HK-2 (cell line): ENCODE results near the gene ZFPM1.

Source experiments
- DNase-seq: peaks from one replicate; pipeline ENCODE4 v3.0.0-alpha.2; 2018; ENCODE audit not compliant: unreplicated experiment

ZFPM1 gene

DNA sequence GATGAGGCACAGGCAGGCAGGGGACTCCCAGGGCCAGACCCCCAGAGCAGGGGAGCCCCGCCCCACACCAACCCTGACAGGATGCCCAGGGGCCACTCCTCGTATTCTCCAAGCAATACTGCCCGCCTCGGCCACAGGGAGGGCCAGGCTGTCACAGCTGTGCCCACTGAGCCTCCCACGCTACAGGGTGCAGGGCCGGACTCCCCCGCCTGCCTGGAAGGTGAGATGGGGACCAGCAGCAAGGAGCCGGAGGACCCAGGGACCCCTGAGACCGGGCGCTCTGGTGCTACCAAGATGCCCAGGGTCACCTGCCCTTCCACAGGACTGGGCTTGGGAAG, 18.8 kb upstream of the ZFPM1 start:
- no peak for DNase-seq

DNA sequence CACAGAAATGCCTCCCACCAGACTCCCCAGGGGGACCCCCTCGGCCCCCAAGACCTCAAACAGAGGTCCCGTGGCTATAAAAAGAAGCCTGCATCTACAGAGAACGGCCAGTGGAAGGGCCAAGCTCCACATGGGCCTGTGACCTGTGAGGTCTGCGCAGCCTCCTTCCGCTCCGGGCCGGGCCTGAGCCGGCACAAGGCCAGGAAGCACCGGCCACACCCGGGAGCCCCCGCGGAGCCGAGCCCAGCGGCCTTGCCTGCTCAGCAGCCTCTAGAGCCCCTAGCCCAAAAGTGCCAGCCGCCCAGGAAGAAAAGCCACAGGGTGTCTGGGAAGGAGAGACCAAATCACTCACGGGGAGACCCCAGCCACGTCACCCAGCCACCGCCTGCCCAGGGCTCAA, 18.3 kb upstream of the ZFPM1 start:
- DNase-seq = no peak

DNA sequence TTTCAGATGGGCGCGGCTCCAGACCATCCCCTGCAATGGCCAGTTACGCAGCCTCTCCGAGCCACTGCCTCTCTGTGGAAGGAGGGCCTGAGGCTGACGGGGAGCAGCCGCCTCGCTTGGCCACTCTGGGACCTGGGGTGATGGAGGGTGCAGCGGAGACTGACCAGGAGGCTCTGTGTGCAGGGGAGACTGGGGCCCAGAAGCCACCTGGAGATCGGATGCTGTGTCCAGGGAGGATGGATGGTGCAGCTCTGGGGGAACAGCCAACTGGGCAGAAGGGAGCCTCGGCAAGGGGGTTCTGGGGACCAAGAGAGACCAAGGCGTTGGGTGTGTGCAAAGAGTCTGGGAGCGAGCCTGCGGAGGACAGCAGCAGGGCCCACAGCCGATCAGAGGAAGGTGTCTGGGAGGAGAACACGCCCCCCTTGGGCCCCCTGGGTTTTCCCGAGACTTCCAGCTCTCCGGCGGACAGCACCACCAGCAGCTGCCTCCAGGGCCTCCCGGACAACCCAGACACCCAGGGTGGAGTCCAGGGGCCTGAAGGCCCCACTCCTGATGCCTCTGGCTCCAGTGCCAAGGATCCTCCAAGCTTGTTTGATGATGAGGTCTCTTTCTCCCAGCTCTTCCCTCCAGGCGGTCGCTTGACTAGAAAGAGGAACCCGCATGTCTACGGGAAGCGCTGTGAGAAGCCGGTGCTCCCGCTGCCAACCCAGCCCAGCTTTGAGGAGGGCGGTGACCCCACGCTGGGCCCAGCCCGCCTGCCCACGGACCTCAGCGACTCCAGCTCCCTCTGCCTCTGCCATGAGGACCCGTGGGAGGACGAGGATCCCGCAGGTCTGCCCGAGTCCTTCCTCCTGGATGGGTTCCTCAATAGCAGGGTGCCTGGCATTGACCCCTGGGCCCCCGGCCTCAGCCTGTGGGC, 17.4 kb upstream of the ZFPM1 start:
- no peak for DNase-seq

DNA sequence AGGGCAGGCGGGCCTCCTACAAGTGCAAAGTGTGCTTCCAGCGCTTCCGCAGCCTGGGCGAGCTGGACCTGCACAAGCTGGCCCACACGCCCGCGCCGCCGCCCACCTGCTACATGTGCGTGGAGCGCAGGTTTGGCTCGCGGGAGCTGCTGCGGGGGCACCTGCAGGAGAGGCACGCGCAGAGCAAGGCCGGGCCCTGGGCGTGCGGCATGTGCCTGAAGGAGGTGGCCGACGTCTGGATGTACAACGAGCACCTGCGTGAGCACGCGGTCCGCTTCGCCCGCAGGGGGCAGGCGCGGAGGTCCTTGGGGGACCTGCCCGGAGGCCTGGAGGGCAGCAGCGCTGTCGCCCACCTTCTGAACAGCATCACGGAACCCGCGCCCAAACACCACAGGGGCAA, 16.3 kb upstream of the ZFPM1 start:
- no peak for DNase-seq

DNA sequence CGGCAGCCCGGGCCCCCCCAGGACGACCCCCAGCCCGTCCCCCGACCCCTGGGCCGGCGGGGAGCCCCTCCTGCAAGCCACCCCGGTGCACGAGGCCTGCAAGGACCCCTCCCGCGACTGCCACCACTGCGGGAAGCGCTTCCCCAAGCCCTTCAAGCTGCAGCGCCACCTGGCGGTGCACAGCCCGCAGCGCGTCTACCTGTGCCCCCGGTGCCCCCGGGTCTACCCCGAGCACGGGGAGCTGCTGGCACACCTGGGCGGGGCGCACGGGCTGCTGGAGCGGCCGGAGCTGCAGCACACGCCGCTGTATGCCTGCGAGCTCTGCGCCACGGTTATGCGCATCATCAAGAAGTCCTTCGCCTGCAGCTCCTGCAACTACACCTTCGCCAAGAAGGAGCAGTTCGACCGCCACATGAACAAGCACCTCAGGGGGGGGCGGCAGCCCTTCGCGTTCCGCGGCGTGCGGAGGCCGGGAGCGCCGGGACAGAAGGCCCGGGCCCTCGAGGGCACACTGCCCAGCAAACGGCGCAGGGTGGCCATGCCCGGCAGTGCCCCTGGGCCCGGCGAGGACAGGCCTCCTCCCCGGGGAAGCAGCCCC, 15.6 kb upstream of the ZFPM1 start:
- DNase-seq = peak; percentile 59

DNA sequence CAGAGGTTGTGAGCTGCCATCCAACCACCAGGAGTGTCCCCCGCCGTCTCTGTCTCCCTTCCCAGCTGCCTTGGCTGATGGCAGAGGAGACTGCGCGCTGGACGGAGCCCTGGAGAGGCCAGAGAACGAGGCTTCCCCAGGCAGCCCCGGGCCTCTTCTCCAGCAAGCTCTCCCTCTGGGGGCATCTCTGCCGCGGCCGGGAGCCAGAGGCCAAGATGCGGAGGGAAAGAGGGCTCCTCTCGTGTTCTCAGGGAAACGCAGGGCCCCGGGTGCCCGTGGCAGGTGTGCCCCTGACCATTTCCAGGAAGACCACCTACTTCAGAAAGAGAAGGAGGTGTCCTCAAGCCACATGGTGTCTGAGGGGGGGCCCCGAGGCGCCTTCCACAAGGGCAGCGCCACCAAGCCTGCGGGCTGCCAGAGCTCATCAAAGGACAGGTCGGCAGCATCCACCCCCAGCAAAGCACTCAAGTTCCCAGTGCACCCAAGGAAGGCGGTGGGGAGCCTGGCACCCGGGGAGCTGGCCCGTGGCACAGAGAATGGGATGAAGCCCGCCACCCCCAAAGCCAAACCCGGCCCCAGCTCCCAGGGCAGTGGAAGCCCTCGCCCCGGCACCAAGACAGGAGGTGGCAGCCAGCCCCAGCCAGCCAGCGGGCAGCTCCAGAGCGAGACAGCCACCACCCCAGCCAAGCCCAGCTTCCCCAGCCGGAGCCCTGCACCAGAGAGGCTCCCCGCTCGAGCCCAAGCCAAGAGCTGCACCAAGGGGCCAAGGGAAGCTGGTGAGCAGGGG, 14.8 kb upstream of the ZFPM1 start:
- DNase-seq = no peak

DNA sequence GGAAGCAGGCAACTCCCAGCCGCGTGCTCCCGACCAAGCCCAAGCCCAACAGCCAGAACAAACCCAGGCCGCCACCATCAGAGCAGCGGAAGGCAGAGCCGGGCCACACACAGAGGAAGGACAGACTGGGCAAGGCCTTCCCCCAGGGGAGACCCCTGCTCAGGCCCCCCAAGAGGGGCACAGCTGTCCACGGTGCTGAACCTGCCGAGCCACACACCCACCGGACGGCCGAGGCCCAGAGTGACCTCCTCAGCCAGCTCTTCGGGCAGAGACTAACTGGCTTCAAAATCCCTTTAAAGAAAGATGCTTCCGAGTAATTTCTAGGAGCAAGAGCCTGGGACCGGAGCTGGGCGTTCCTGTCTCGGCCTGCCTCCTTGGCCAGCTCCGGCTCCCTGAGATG, 14.1 kb upstream of the ZFPM1 start:
- no peak for DNase-seq

DNA sequence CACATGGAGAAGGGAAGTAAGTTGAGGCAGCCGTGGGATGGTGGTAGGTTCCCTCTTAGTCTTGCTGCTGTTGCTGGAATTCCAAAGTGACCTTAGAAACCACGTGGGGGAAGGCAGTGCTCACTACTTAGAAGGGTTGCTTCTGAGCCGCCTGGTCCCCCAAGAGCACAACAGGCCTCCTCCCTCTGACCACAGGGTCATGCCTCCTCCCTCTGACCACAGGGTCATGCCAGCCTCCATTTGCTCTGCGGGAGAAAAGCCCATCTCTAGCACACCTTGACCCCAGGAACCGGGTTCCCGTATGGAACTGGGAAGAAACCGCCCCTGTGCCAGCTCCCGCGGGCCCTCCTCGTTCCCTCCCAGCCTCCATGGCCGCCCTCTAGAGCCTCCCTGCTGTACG, 13.4 kb upstream of the ZFPM1 start:
- no peak for DNase-seq

DNA sequence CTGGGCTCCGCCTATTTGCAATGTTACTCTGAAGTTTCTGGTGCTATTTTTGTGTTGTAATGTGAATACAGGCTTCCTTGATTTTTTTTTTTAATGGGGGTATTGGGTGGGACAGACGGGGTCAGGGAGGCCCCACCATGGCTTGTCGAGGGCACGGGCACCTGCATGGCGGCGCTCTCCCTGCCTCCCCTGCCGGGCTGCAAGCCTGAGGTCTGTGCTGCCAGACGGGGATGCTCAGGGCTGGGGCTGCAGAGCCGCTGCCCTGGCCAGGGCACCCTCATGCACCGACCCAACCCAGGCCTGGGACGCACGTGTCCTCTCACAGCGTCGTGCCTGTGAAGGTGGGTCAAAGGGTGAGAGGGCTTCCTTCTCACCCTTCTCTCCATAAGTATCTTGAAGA, 13.0 kb upstream of the ZFPM1 start:
- DNase-seq = no peak

DNA sequence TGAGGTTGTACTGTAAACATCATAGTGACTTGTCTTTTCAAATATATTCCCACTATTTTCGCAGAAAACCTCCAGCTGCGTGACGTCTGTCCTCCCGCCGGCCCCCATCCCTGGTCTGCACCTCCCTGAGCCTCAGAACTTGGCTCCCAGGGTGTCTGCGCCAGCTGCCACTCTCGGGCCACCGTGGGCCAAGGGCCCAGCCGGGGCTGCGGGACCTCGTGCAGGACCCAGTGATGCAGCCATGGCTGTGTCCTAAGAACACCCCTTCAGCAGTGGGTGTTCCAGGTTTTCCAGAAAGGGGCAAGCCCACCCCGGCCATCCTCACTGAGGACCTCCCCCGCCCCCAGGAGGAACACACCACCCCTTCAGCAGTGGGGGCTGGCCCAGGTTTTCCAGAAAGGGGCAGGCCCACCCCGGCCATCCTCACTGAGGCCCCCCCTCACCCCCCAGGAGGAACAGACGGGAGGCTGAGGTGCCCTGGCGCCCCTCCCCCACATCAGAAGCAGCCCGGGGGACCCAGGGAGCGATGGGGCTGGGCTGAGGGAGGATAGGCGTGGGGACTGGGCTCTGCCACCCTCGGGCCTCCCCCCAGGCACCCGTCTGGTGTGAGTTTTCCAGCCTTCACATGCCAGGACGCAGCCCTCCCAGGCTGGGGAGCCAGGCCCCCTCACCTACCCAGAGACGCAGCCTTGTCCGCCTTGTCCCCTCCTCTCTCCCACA, 12.2 kb upstream of the ZFPM1 start:
- no peak for DNase-seq

DNA sequence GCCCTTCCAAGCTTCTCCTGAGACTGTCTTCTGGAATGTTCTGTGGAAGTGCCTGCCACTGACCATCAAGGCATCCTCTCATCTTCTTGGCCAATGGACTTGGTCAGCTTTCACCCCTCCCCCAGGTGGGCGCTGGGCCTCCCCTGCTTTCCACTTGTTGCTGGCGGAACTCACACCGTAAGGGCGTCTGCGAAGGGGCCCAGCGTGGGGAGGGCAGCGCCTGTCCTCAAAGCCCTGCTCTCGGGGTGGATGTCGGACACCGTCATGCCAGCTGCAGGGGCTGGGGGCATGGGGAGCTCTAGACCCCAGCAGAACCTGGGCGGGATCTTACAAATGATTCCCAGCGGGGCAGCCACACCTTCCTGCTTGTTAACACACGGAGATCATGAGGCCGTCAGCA, 11.6 kb upstream of the ZFPM1 start:
- no peak for DNase-seq

DNA sequence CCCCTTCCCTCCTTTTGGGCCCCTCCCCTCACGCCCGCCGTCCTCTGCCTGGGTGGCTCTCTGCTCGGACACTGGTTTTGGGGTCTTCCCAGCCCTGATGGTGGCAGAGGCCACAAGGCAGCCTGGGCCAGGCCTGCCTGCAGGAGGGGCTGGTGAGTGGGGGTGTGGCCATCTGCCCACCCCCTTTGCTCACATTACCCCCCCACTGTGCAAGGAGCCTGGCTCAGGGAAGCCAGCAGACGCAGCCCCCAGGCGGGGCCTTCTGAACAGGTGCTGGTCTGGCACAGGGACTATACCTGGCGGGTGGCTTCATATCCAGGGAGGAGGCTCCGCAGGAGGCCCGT, 10.7 kb upstream of the ZFPM1 start:
- DNase-seq = no peak

DNA sequence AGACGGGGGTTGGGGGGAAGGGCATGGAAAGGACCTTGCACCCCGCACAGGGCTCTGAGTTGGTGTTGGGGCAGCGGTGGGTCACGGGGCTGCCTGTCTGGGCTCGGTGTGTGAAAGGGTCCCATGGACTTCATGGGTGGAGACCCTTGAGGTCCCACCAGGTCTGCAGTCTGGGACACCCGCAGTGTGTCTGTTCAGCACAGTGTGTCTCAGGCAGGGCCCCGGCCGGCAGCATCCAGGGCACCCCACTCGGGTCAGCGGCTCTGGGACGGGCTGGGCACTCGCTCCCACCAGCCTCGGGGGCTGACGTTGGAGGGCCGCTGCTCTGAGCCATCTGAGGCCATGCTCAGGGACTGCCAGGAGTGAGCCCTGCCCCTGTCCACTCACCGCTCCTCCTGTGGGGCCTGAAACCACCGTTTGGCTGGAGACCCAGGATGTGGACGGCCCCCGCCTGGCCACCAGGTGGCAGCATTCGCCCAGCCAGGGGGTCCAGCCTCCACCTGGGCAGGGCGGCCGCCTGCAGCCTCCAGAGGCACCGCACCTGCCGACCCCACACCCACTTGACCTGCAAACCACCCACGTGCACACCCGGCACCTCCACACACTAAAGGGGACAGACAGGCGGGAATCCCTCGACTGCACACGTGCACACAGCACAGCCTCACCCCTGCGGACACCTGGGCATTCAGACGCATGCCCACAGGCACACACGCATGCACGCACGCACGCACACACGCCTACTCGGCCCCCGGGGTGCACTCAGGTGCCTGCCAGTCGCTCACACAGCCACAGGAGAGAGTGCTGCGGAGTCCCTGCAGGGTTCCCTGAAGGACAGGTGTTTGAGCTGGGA, 10.1 kb upstream of the ZFPM1 start:
- DNase-seq = peak; percentile 84

DNA sequence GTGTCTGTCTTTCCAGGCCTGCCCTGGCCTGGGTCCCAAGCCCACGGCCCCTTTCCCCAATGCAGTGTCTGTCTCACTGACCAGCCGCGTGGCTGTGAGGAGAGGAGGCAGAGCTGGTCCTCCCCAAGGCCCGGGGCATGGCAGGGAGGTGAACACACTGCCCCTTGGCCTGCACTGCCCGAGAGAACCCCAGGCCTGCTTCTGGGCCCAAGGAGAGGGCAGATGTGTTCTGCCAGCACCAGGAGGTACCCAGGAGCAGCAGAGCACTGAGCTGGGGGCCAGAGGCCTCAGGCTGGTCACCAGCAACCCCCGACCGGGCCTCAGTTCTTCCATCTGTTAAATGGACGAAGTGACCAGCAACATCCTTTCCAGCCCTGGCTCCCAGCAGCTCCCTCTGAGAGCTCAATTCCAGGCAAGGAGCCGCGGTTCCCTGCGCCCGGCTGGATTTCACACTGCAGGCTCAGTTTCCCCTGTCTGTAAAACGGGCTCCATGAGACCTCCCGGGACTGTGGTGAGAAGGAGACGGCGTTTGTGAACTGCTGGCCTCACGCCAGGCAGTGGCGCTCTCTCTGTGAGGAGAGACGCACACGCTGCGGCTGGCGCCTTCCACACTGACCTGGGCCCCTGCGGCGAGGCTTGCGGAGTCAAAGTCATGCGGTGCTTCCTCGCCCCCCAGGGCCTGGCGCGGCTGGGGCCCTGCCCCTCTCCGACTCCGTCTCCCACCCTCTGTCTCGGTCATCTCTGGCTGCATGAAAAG, 8.1 kb upstream of the ZFPM1 start:
- DNase-seq = no peak

DNA sequence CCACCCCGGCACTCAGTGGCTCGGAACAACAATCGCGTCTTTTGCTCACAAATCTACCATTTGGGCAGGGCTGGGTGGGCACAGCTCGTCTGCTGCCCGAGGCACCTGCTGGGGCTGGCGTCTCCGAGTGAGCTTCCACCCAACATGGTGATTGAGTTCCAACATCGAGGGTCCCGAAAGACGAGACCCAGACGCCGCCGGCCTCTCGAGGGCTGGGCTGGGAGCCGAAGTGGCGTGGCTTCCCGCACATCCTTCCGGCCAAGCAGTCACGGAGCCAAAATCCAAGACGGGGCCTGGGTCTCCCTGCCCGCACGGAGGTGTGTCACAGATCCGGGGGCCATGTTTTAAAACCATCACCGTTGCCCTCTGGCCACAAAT, 7.5 kb upstream of the ZFPM1 start:
- no peak for DNase-seq

DNA sequence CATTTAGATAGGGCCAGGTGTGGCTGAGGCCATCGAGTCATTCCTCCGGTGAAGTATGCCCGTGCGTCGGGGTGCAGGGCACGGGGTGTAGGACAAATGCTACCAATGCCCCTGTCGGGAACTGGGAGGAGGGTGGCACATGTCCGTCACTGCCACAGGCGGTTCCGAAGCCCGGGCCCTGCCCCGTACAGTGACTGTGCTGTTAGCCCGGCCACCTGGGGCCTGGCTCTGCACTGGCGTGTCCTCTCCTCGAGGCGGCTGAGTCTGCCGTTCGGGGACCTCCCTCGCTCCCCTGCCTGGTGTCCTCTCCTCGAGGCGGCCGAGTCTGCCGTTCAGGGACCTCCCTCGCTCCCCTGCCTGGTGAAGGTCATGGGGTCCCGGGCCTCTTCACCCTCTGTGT, 7.0 kb upstream of the ZFPM1 start:
- DNase-seq = no peak

DNA sequence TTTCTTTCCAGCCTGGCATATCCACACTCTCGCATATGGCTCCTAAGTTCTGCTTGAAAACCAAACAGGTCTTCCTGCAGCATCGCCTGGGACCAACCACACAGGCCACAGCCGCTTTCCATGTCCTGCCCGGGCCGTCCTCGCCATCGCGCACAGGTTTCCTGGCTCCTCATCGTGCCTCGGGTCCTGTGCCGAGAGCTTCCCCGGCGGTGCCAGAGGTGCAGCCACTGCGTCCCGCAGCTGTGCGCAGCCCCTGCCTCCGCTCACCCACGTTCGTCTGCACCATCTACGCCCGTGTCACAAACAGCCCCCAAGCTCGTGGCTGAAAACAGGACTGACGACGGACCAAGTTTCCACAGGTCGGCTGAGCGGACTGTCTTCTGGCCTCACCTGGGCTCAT, 6.3 kb upstream of the ZFPM1 start:
- DNase-seq = no peak

DNA sequence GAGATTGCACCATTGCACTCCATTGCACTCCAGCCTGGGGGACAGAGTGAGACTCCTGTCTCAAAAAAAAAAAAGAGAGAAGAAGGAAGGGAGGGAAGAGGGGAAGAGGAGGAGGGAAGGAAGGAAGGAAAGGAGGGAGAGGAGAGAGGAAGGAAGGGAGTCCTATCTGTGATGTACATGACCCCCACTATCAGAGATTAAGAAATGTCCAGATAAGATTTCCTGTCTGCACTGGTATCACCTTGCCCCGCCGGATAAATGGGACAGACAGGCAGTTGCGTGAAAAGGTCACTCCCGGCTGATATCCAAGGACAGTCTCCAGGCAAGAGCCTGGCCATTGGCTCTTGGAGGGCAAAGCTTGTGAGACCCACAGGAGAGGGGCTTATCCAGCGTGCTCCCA, 5.2 kb upstream of the ZFPM1 start:
- DNase-seq = no peak

DNA sequence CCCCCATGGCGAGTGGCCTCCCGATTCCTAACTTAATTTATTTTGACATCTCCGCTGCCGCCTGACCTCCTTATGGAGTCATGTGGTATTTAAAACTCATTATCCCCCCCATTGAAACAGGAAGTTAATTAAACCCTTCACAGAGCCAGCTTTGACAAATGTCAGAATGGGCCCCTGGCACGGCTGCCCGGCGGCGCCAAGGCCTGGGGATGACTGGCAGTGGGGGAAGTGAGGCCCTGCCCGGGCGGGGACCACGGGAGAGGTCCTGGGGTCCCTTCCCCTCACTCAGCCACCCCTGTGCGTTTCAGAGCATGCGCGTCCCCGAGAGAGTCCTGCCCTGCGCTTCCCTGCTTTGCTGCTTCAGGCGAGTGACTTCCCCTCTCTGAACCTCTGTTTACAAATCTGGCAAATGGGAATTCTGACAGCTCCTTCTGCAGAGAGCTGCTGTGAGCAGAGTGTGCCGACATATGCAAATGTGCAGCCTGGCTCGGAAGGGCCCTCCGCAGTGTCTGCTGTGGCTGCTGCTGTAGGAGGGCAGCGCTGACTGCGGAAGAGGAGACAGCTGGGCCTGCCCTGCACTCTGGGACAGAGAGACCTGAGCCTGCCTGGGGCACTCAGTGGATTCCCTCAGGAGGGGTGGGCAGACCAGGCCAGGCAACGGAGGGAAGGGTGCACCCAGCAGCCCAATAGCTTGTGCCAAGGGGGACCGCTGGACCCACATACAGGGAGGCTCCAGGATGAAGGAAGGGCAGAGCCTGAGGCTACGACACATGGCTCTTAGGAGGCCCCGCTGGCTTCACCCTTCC, 4.4 kb upstream of the ZFPM1 start:
- DNase-seq = no peak

DNA sequence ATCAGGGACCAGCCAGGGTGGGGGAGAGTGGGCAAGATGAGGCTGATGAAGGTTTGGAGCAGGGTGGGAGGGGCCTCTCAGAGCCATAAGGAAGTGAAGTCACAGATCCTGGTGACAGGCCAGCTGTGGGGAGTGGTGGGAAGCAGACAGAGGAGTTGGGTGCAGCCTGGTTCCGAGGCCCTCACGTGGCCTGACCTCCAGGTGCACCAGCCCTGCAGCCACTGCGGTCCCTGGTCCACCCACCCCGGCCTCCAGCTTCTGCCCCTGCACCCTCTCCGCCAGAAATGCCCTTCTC, 3.9 kb upstream of the ZFPM1 start:
- no peak for DNase-seq
